Erythroblast (primary cell): ENCODE data around the gene CMIP.
A peak's percentile ranks its signal among the peaks of the same experiment; 100 is the strongest.

Experiments used
- DNase-seq, 2 experiments: peaks; one replicate each; lab custom pipeline; 2025; lab: John Stamatoyannopoulos, UW
- GATA1 ChIP-seq: IDR thresholded peaks from 2 replicates; pipeline ENCODE4 v1.6.1; 2011; ENCODE audit warnings: low read depth, mild to moderate bottlenecking, control low read depth, low read length, moderate library complexity
- POLR2A ChIP-seq: IDR thresholded peaks from 2 replicates; pipeline ENCODE4 v1.6.1; 2011; ENCODE audit warnings: mild to moderate bottlenecking, low read length

CMIP gene

DNA sequence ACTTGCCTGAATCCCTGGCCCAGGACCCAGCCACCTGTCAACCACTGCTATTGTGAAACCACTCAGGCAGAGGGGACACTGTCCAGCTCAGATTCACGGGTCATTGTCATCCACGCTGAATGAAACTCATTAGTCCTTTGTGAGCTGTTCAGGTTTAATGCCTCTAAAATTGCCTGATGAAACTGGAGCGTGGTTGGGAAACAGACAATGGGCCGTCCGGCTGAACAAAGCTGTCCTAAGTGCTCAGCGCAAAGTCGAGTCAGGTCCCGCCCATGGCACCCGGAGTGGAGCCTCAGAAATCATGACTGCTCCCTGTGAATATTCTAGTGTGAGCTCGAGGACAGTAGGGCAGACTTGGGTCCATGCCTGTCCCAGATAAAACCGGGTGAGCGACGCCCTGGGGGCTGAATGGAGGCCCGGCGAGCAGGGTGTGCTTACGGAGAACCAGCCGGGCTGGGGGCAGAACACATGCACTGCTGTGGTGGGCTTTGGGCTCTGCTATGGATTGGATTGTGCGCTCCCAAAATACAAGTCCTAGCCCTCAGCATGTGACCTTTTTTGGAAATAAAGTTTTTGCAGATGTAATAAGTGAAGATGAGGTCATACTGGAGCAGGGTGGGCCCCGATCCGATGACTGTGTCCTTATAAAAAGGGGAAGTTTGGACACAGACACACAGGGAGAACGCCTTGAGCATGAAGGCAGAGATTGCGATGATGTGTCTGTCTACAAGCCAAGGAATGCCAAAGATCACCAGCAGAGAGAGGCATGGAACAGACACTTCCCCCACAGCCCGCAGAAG lies 12.9 kb upstream of the CMIP start:
- peak in 1 of 2 experiments; percentile 13 for DNase-seq
- no peak for TF ChIP-seq POLR2A
- no peak for TF ChIP-seq GATA1

DNA sequence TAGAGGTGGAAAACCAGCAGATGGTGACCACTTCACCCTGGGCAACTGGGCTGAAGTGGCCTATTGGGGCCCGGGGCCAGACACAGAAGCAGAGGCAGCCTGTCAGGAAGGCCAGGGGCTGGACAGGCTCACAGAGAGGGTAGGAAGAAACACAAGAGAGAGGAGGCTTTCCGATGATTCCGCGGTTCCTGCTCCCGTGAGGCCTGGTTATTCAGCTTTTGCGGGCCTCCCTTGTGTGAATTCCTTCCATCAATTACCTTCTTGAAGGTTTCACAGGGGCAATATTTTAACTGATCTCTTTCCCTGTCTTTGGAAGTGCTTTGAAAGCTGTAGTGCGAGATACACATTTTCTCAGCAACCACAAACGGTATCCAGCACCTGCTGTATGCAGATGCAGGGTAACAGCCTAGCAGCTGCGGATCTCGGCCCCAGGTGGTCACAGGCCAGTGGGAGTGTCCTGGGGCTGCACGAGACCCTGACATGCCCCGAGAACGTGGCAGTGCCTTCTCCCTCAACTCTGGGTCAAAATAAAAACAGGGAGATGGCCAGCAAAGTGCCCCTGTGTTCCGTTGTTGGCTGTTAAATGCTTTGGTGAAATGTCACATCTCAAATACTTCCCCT lies 11.6 kb upstream of the CMIP start:
- no peak for TF ChIP-seq POLR2A
- TF ChIP-seq GATA1, result no peak
- DNase-seq, result no peak

DNA sequence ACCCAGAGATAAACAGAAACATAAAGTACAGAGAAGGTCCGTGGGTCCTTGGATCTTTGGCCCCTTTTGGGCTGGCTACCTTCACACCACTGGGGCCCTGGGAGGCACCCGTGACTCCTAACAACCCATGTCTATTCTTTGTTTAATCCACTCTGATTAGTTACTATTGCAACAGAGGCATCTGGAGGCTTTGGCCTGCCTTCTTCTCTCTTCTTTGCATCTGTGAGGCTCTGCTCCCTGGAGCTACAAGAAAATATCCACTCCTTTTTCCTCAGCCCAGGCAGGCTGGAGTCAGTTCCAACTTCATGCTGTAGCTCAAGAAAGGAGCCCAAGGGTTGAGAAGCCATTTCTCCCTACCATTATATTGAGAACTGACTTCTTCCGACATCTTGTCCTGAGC lies 9.5 kb upstream of the CMIP start:
- TF ChIP-seq POLR2A, result no peak
- no peak for TF ChIP-seq GATA1
- DNase-seq, result no peak

DNA sequence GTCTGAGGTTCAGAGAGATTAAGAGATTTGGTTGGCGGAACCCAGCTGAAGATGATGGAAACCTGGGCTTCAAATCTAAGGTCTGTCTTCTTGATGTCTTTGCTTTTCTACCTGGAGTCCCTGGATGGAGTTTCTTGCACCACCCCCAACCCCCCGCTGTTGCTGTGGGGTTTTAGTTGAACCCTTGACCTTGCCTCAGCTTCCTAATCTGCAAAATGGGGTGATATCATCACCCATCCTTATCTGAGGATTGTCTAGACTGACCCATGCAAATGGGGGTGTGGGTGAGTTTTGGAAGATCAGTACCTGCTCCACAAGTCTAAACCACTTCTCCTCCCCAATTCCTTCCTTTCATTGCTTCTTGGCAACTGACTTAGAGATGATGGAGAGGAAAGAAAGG lies 9.0 kb upstream of the CMIP start:
- TF ChIP-seq GATA1 (no peak), POLR2A (no peak)
- DNase-seq, result no peak

DNA sequence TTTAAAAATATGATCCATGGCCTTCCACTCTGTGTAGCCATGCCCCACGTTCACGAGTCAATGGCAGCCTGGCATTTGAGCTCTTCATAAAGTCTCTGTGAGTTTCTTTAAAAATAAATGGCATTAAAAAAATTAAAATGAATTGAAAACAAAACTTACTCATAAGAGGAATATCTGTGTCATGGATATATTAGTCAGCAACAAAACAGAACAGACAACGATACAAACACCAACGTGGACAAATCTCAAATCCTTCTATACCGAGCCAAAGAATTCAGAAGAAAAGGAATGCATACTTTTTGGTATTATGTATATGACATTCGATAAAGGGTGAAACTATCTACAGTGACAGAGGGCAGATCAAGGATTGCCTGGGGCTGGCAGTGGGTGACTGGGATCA lies 8.2 kb upstream of the CMIP start:
- TF ChIP-seq GATA1 (no peak), POLR2A (no peak)
- no peak for DNase-seq

DNA sequence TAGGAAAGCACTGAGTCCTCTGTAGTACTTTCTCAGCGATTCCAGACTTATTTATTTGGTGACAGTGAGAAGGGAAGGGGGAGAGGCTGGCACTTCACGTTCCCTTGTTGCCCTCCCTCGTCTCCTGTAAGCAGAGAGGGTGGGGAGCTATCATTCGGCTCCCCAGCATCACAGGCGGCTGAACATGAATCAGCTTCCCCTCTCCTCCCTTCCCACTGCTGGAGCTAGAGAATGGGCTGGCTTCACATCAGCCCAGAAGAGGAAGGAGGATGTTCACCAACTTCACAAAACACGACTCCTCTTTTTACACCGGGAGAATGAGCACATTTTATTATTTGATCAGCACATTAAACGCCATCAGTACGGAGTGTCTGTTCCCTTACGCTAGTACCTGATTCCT lies 6.7 kb upstream of the CMIP start:
- TF ChIP-seq GATA1 (no peak), POLR2A (no peak)
- no peak for DNase-seq

DNA sequence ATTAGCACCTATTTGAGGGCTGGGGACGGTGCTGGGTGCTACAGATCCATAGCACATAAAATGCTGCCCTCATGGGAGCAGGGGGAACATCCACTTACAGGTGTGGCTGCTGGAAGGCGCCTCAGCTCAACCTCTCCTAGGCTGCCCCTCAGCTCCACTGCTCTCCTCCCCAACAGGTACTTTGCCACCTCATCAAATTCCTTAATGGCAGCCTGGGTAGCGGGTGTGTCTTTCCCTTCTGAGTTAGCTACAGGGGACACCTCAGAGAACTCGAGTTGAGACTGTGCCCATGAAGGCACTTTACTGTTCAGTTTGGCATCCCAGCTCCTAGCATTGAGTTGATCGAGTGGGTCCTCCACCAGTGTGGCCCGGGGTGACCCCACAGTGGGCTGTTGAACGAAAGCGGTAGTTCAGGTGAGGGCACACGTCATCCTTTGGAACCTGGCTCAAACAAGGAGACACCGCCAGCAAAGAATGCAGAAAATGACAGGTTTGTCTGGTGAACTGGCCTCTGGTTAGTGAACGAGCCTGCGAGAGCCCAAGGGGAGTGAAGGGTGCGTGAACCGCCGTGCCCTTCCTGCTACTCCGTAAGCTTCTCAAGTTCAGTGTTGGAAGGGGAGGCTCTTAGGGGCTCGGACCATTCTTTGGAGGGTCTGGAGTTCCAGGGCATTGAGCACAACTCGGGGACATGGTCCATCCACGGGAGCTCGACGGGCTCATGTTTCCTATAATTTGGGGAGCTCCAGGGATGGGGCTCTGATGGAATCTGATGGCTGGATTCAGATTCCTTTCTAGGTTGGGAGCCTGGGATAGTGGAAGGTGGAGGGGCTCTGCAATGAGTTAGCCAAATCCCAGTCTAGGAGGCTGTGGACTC lies 3.5 kb upstream of the CMIP start:
- TF ChIP-seq POLR2A, result no peak
- no peak for TF ChIP-seq GATA1
- no peak for DNase-seq

DNA sequence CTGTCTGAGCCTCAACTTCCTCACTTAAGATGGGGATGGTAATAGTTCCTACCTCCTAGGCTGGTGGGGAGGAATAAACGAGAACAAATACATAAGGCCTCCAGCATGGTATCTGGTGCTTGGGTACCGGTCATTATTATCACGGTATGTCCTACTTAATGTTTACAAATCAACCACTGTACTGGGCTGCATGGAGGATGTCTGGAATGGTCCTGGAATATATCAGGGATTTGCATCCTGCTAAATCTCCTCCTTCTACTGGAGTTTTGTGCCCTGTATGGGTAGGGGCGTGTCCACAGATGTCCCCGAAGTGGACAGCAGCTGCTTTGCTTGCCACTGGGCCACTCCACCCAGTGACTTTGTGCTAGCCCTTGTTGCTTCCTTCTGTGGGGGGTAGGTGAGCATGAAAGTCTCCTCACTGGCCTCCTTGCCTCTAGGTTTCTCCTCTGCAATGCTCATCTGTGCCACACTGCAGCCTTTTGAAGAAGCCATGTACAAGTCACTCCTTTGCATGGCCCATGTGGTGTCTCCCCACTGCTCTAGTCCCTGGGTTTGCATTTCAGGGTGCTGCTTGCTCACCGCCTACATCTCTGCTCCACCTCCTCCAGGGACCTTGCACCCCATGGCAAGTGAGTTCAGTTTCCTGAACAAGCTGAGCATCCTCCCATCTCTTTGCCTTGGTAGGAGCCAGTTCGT lies 2.2 kb upstream of the CMIP start:
- TF ChIP-seq GATA1 (no peak), POLR2A (no peak)

DNA sequence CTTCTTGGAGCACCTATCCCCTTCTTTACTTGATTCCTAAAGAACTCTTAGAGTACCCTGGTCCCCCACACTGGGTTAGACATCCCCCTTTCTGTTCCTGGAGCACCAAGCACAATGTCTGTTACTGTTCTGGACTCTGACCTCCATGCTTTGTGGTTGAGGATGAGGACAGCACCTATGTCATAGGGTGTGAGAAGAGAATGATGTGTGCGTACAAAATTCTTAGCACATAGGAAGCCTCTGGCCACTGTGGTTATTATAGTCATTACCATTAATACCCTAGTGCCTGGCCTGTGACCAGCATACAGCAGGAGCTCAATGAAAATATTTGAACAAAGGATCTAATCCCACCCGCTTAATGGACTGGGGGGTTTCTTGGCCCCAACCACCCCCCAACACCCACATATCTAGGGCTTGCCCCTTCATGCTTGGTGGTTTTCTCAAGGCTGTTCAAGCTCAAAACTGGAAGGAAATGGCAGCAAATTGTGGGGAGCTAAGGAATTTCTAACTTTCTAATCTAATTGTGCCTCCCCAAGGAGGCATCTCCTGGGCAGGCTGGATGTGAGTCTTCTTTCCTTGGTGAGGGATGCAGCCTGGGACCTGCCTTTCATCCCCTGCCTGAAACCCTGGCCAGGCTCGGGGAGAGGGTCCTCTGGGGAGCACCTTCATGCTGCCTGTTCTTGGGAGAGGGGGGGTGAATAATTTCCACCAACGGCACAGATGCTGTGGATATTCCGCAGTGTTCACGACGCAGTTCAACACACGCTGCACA lies 1.5 kb upstream of the CMIP start:
- no peak for DNase-seq
- TF ChIP-seq GATA1, result no peak
- TF ChIP-seq POLR2A, result no peak

More for the DNA sequence above, 2.2 kb upstream of the CMIP start:
- peak; percentile 8 to 15 for DNase-seq

DNA sequence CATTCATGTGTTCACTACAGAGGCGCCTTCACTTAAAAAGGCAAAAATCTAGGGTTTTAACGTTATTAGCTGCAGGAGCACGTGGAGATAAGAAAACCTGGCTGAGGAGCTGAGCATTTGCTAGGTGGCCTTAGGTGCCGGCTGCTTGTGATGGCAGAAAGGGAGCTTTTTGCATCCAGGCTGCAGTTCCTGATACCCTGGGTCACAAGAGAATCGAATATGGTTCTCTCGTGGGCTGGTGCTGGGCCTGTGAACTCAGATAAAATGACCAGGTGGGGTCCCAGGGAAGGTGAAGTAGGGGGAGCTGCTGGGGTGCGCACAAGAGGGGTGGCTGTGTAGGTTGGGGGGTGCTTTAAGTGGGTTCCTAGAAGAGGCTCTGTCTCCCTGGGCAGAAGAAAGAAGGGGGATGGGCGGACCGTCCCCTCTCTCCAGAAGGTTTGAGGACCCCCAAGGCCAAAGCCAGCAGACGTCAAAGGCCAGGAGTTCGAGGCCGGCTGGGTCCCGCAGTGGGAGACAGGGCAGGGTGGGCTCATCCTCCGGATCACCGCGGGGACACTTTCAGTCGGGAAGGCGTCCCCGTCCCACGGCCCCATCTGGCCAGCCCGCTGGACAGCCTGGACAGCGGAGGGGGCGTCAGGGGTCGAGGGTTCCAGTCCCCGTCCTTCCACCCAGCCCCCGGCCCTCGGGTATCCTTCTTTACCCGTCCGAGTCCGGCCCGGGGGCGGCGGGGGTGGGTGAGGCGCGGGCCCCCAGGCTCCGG lies 740 bp upstream of the CMIP start:
- no peak for TF ChIP-seq GATA1
- peak; percentile 28 to 46 for DNase-seq

DNA sequence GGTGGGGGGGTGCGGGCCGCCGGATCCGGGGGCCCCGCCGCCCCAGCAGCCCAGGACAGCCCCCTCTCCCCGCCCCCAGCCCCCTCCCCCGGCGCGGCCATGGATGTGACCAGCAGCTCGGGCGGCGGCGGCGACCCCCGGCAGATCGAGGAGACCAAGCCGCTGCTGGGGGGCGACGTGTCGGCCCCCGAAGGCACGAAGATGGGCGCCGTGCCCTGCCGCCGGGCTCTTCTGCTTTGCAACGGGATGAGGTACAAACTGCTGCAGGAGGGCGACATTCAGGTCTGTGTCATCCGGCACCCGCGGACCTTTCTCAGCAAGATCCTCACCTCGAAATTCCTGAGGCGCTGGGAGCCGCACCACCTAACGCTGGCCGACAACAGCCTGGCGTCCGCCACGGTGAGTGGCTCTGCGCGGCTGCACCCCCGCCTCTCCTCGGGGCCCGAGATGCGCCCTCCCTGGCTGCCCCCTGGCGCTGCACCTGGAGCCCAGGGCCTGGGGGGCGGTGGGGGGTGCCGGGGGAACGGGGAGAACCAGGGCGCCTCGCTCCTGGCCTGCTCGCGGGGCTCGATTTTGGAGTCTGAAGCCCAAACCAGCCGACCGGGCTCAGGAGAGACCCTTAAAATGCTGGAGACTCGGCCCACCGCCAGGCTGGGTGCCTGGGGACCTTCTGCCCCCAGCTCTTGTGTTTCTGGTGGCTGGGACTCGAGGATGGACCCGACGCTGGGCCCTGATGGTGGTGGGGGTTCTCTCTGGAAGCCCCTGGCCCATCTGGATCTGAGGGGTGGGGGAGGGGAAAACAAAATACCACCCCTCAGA lies 744 bp downstream of the CMIP start:
- no peak for TF ChIP-seq POLR2A
- TF ChIP-seq GATA1, result no peak

More for the DNA sequence above, 744 bp downstream of the CMIP start:
- DNase-seq, result peak; percentile 59 to 67
